ENCODE measurements around the gene WDR72. TPM values are rescaled to one million over a fixed set of nuclear protein-coding genes. Genes with fewer than 3 reads are reported as not detected.

Gene WDR72
- polyA plus RNA-seq, 1 donor (not counting 4 experiments of a cell fraction or from before 2014, with no cell fraction given) = 0.03 TPM

DNA sequence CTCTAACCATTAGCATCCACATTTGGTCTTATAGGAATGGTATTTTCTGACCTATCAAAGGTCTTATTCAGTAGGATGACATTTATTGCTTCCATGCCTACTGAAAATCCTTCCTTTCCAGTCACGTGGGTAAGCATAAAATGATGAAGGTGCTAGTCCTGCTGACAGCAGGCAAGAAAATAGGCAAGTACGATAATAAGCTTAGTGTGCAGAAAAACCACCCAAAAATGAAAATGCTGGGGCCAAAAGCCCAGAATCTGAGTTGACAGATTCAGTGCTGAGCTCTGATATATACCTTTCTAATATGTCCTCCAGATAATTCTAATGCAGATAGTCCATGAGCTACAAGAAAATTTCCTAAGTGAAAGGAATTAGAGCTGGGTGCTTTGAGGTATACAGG, 194.8 kb downstream of the WDR72 start:
- Histone ChIP-seq H3K4me3 (ENCODE audit: control insufficient read depth in 2 of 3, extremely low read depth in 1 of 3, insufficient read depth in 2 of 3, low read depth in 1 of 3, low read length in 3 of 3) (no peak overlapping the region), H3K36me3 (ENCODE audit: control insufficient read depth in 2 of 2, extremely low read depth in 1 of 2, insufficient read depth in 2 of 2, low read length in 2 of 2) (no peaks in the 10 kb centered on the region), H3K4me1 (ENCODE audit: control insufficient read depth, extremely low read depth, insufficient read depth, low read length) (no peaks in the 10 kb centered on the region), H3K9me1 (ENCODE audit: control insufficient read depth, extremely low read depth, insufficient read depth, low read length) (no peaks in the 10 kb centered on the region), H3K9me3 (ENCODE audit: control insufficient read depth, low read depth, low read length) (no peaks in the 10 kb centered on the region), H3K27me3 (ENCODE audit: control insufficient read depth, extremely low read depth, insufficient read depth, low read length) (no peaks in the 10 kb centered on the region), H2AFZ (ENCODE audit: control insufficient read depth, low read length) (no peak overlapping the region), H3K27ac (ENCODE audit: control insufficient read depth, insufficient read depth, low read length) (no peak overlapping the region), H3K9ac (ENCODE audit: control insufficient read depth, extremely low read depth, insufficient read depth, low read length) (no peak overlapping the region), H4K20me1 (ENCODE audit: control insufficient read depth, extremely low read depth, insufficient read depth, low read length) (no peaks in the 10 kb centered on the region), H3K4me2 (ENCODE audit: control insufficient read depth, extremely low read depth, insufficient read depth, low read depth, low read length) (no peak overlapping the region), H3K79me2 (ENCODE audit: control insufficient read depth, insufficient read depth, low read length) (no peaks in the 10 kb centered on the region)
- no peak for FAIRE-seq
- dilution Hi-C loops (cut with MboI; ENCODE audit: extremely low pct_ligation_motif_present, low sequenced_read_pairs) = no loop called here
- no peak for DNase-seq (ENCODE audit: low read depth, low spot score)
- TF ChIP-seq EZH2 (IDR thresholded peaks at IDR 0.05; ENCODE audit: low read length) = no peak
- TF ChIP-seq, protein P1, sequence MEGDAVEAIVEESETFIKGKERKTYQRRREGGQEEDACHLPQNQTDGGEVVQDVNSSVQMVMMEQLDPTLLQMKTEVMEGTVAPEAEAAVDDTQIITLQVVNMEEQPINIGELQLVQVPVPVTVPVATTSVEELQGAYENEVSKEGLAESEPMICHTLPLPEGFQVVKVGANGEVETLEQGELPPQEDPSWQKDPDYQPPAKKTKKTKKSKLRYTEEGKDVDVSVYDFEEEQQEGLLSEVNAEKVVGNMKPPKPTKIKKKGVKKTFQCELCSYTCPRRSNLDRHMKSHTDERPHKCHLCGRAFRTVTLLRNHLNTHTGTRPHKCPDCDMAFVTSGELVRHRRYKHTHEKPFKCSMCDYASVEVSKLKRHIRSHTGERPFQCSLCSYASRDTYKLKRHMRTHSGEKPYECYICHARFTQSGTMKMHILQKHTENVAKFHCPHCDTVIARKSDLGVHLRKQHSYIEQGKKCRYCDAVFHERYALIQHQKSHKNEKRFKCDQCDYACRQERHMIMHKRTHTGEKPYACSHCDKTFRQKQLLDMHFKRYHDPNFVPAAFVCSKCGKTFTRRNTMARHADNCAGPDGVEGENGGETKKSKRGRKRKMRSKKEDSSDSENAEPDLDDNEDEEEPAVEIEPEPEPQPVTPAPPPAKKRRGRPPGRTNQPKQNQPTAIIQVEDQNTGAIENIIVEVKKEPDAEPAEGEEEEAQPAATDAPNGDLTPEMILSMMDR (optimal IDR thresholded peaks at IDR 0.05 in 1 of 3, IDR thresholded peaks at IDR 0.05 in 1 of 3, conservative IDR thresholded peaks at IDR 0.05 in 1 of 3; ENCODE audit: extremely low read depth in 1 of 3, insufficient read depth in 2 of 3, low read length in 3 of 3) = no peak

DNA sequence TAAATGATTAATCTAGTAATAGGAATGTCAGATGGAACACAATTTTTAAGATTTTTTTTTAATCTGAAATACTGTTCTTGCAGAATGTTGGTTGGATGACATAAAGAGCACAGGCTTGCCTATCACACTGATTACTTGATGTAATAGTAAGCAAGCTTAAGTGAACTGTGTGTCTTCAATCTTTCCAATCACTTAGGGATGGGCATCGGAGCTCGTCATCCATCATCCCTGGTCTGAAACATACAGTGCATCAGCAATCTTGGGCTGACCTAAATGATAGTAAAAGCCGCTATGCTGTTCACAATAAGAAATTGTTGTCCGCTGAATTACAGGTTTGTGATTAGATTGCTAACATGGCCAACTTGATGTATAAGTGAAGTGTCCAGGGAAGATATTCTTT, 195.8 kb downstream of the WDR72 start:
- dilution Hi-C loops (cut with MboI; ENCODE audit: extremely low pct_ligation_motif_present, low sequenced_read_pairs) = no loop called here

More for the DNA sequence above, 195.8 kb downstream of the WDR72 start:
- FAIRE-seq (no peak), DNase-seq (ENCODE audit: low read depth, low spot score) (no peak)
- no peak overlapping the region for H2AFZ ChIP-seq (ENCODE audit: control insufficient read depth, low read length)
- no peak overlapping the region for H3K4me3 ChIP-seq (ENCODE audit: control insufficient read depth in 2 of 3, extremely low read depth in 1 of 3, insufficient read depth in 2 of 3, low read depth in 1 of 3, low read length in 3 of 3)
- H4K20me1 ChIP-seq (ENCODE audit: control insufficient read depth, extremely low read depth, insufficient read depth, low read length) = no peaks in the 10 kb centered on the region
- H3K79me2 ChIP-seq (ENCODE audit: control insufficient read depth, insufficient read depth, low read length) = no peaks in the 10 kb centered on the region
- H3K9me1 ChIP-seq (ENCODE audit: control insufficient read depth, extremely low read depth, insufficient read depth, low read length) = no peaks in the 10 kb centered on the region
- H3K36me3 ChIP-seq (ENCODE audit: control insufficient read depth in 2 of 2, extremely low read depth in 1 of 2, insufficient read depth in 2 of 2, low read length in 2 of 2) = no peaks in the 10 kb centered on the region
- H3K4me1 ChIP-seq (ENCODE audit: control insufficient read depth, extremely low read depth, insufficient read depth, low read length) = no peaks in the 10 kb centered on the region
- no peaks in the 10 kb centered on the region for H3K27me3 ChIP-seq (ENCODE audit: control insufficient read depth, extremely low read depth, insufficient read depth, low read length)
- no peaks in the 10 kb centered on the region for H3K9me3 ChIP-seq (ENCODE audit: control insufficient read depth, low read depth, low read length)
- no peak overlapping the region for H3K27ac ChIP-seq (ENCODE audit: control insufficient read depth, insufficient read depth, low read length)
- no peak overlapping the region for H3K4me2 ChIP-seq (ENCODE audit: control insufficient read depth, extremely low read depth, insufficient read depth, low read depth, low read length)
- H3K9ac ChIP-seq (ENCODE audit: control insufficient read depth, extremely low read depth, insufficient read depth, low read length) = no peak overlapping the region
- TF ChIP-seq, protein P1 (optimal IDR thresholded peaks at IDR 0.05 in 1 of 3, IDR thresholded peaks at IDR 0.05 in 1 of 3, conservative IDR thresholded peaks at IDR 0.05 in 1 of 3; ENCODE audit: extremely low read depth in 1 of 3, insufficient read depth in 2 of 3, low read length in 3 of 3) = no peak
- no peak for TF ChIP-seq EZH2 (IDR thresholded peaks at IDR 0.05; ENCODE audit: low read length)
